GM15510 (cell line): ENCODE results near the gene MAB21L4.

Experiments
- POLR2A ChIP-seq: IDR thresholded peaks from 3 replicates; pipeline ENCODE4 v1.6.1; 2011; ENCODE audit warnings: borderline replicate concordance; ENCODE audit not compliant: insufficient read length; ENCODE audit errors: extremely low read depth

Gene MAB21L4

DNA sequence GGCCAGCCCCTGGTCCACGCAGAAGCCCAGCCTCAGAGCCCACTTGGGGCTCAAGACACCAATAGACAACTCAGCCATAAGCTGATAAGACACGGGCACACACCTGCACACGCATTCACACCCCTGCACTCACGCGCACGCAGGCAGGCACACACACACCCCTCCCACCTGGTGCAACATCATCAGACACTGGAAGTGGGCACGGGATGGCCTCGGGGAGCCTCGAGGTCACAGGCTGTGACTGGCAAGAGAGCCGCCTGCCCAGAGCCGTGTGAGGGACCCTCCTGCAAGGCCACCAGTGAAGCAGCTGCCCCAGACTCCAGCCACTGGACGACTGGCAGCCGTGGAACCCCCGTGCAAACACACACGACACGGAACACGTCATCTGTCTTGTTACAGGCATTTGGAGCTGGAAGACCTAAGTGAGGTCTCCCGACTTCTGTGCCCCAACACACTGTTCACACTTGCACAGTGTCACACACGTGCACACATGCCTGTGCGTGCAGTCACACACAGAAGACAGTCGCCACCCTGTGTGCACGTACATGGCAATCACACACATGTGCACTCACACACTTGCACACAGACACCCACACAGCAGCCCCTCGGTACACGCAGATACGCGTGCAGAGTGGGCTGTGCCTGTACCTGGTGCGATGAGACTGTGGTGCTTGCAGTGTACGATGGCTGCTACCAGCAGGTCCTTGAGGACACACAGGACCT lies 959 bp downstream of the MAB21L4 start:
- no peak for TF ChIP-seq POLR2A

DNA sequence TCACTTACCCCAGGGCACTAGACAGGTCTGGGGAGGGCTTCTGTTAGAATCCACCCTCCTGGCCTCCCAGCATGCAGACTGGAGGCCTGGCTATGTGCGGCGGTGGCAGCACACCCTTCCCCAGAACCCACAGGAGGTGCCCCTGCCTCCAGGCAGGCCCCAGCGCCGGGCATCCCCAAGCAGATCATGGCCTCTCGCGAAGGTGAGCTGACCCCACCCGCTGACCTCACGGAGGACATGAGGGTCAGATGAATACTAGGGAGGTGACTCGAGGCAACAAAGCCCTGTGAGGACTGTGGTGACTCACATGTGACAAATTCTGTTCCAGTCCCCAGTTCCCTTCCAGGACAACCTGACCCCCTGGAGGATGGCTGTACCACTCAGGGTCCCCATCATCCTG lies 1.9 kb downstream of the MAB21L4 start:
- TF ChIP-seq POLR2A = no peak

DNA sequence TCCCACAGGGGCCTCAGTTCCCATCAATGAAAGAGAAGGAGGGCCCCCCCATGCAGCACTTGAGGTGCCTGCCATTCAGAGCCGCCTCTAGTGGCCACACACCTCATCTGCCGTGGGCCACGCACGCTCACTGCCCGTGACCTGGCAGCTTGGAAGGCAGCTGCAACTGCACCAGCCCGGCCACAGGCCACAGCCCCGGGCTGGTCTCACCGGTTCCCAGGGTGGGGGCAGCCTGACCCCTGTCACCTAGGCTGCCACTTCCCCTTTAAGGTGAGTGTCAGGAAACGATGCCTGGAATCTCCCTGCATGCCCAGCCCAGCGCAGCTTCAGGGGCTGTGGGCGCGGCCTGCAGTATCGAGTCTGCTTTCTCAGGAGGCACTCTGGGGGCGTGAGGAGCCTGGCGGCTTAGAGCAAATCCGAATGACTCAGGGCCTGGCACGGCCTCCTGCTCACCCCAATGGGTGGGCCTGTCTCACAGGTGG lies 2.6 kb downstream of the MAB21L4 start:
- no peak for TF ChIP-seq POLR2A

DNA sequence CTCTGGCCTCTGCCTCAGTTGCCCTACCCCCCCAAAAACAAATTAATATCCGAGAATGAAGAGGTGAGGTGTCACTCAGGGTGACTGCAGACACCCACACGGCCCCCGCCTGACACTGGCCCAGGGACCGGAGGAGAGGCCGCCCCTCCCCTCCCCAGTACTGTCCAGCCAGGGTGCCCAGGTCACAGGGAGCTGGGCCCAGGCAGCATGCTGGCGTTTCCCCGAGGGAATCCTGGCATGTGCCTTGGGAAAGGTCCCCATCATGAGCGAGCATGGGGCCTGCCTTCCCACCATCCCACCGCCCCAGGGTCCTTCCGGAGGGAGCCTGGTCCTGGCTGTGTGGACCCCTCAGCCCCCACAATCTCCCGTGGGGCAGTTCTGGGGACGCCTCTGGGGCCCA lies 3.0 kb downstream of the MAB21L4 start:
- TF ChIP-seq POLR2A = no peak

DNA sequence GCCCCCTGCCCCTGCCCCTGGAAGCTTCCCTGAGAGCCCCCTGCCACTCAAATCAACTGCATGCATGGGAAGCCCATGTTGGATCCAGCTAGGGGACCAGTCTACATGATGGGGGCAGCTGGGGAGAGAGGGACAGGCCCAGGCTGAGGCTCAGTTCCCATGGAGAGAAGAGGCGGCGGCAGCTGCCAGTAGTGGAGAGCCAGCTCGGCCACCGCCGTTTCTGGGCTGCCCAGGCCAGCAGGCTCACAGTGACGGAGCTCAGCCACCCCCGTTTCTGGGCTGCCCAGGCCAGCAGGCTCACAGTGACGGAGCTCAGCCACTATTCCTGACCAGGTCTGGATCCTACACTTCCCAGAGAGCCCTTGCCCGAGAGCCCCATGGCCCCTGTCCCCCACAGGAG lies 3.6 kb downstream of the MAB21L4 start:
- no peak for TF ChIP-seq POLR2A

DNA sequence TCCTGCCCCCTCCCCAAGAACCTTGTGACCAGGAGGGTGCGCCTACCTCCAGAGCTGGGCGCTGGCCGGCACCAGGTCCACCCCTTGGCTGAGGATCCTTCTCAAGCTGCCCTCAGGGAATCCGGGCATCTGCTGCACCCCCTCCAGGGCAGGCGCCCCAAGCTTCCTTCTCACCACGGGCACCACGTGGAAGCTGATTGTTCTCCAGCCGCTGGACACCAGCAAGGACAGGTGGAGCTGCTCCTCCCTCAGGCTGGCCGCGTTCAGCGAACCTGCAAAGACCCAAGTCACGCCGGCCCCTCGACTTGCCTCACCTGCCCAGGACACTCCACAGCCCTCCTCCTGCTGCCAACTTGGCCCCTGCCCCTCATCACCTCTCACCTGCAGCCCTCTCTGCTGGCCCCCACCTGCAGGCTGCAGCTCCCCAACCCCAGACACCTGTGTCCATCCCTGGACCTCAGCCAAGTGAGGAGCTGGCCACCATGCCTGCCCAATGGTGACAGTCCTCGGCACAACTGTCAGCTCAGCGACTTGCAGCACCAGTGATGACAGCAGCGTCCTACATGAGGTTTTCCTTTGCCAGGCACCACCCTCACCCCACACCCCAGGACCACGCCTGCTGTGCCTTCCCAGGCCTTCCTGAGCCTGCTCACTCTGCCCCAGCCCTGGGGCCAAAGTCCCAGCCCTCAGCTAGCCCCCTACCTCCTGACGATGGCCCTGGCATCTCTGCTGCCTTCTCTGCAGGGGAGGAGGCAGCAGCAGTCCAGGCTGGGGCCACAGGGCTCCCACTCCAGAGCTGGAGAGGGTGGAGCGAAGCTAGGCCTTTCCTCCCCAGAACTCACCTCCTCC lies 4.2 kb downstream of the MAB21L4 start:
- TF ChIP-seq POLR2A = no peak

DNA sequence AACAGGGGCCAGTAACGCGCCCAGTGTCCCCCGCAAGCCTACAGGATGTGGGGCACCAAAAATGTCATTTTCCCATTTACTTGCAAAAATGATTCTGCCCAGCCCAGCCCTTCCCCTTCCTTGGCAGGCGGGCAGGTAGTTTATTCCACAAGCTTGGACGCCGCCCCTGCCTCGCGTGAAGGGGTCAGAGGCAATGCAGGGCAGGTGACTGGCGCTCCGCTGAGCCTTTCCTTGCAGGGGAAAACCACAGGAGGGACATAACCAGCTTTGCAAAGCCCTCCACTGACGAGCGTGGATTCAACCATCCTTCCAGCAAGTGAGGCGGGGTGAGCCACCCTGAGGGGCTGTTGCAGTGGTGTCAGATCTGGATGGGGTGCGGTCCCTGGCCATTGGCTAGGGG lies 5.3 kb downstream of the MAB21L4 start:
- TF ChIP-seq POLR2A = no peak

DNA sequence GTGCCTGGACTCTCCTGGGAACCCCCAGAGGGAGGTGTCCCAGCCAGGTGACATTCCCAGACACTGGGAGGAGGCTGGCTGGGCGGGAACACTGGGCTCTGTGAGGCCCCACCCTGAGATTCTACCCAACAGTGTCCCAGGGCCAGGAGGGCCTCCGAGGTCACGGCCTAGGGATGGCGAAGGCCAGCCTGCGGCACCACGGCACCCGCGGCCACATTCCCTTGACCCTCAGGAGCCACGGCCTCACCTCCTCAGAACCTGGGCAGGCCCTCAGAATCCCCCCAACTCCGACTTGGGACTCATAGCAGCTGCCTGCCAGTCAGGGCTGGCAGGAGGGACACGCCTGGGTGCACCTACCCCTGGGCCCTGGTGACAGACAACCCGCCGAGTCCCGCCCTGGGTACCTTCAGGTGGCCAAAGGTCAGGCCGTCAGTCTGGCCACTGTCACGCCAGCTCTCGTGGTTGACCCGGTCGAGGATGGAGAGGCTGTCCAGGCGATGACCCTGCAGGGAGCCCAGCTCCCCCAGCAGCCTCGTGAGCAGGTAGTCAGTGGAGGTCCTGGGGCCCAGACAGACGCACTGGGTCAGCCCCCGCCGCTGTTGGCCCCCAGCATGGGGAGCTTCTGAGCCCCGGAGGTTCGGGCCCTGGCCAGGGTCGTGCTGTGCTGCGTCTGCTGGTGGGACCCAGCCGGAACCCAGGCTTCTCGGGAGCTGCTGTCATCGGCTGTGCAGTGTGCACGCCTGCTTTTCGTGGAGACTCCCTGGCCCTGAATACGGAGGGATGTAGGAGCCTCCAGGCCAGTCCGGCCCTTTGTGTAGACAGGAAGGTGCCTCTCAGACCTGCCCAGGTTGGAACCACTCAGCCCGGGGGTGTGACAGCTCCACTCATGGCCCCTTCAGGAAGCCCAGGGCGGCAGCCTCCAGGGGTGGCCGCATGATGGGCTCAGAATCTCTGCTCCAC lies 6.1 kb downstream of the MAB21L4 start:
- no peak for TF ChIP-seq POLR2A

DNA sequence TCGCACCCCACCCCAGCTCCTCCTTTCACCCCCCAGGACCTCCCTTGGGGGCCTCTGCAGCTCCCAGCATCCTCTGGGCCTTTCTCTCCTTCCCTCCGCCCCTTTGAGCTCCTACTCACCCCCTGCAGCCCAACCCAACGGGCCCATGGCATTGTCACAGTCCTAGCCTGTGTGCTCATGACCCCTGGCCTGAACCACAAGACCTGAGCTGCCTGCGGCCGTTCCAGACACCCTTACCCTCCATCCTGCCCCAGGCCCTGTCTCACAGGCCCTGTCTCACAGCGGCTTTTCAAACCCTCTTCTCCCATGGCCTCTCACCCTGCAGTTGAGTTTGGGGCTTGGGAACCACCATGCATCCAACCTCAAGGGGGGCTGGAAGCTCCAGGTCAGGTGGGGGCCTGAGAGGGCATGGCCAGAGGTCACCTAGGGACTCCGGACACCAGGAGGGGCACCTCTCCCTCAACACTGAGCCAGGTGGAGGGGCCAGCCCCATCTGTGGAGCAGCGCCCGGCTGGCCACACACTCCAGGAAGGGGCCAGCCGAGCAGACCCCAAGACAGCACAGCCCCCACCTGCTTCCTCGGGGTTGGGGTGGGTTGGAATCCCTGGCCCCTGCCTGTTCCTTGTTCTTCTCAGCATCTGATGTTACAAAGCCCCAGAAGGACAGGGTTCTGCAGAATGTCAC lies 6.9 kb downstream of the MAB21L4 start:
- no peak for TF ChIP-seq POLR2A

DNA sequence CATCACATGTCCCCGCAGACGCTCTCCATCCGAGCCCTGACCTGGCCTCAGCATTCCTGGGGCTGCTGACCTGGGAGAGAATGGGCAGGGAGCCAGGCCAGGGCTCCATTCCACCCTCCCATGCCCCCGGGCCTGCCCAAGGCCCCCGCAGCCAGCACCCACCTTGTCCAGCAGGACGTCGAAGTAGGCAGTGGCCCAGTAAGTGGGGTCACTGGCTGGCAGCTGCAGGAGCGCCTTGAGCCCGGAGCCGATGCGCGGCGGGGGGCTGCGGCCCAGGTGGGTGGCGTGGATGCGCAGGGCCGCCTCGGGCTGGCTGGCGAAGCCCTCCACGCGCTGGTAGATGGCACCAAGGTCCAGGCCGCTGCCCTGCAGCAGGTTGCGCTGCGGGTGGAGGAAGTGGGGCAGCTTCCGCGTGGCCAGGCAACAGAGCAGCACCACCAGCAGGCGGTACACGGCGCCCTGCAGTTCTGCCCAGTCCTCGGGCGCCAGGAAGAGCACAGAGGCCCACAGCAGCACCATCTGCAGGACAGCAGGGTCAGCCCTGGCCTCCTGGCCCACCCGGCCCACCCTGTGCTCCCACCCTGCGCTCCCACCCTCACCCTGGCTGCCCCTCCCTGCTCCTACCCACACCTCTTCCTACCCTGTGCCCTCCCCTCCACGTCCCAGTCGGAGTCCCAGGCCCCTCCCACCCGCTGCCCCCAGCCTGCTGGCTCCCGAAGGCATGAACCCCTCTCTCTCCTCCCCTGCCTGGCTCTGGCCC lies 7.6 kb downstream of the MAB21L4 start:
- no peak for TF ChIP-seq POLR2A

DNA sequence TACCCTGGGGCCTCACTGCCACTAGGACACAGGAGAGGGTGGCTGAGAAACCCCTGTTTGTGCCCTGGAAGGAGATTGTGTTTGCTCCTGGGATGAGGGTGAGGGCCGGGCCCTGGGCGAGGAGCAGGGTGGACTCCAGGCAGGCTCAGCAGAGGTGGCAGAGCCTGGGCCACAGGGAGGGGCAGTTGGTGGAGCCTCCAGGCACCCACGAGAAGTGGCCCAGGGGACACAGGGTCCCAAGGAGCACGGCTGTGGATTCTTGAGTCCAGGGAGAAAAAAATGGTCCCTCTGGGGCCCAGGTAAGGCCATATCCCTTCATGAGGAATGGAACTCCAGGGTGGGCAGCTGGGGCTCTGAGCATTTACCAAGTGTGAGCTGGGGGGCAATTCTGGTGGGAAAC lies 8.3 kb downstream of the MAB21L4 start:
- TF ChIP-seq POLR2A = no peak

DNA sequence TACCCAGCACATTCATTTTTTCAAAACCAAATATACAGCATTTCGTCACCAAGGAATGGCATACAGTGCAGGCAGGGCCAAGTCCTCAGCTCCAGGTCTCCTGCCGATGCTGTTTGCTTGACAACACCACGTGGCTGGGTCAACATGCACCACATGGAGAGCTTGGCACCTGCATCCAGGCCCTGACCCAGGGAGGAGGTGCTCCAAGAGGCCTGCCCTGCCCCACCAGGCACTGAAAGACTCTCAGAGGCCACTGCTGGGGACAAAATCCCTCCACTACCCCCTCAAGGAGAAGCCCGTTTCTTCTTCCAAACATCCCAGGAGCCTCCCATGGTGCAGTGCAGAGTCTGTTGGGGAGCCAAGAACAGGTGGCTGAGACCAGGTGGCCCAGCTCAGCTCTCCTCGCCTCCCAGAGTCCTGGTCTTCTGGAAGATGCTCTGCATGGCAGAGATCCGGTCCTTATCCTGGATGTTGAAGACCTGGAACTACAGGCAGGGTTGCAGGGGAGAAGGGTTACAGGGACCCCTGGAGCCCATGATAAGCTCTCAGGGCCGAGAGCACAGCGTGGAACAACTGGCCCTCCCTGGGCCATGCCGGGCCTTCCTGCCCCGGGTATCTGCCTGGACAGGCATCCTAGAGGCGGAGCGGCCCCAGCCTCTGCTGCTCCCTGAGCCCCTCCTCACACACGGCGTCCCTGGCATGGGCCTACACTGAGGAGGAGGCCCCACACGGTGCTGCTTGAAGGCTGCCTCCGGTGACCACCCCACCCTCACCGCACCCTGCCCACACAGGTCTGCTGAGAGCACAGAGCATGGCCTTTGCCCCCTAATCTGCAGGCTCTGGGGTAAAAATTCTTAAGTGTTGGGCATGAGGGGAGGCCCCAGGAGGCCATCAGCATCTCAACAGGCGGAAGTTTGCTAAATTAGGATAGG lies 9.0 kb downstream of the MAB21L4 start:
- TF ChIP-seq POLR2A = no peak
